ENCODE measurements around the gene ETV7.

The ETV7 gene

GRCh38 chr6:36327919-36328236 lies 59.6 kb downstream of the ETV7 start:
- Histone ChIP-seq H3K9me3 (ENCODE audit: low read length) (no peaks in the 10 kb centered on the region), H3K4me3 (ENCODE audit: low read length) (no peak overlapping the region), H2AFZ (ENCODE audit: low read depth, low read length) (no peak overlapping the region), H3K36me3 (ENCODE audit: insufficient read depth, low read length) (no peaks in the 10 kb centered on the region), H3K4me1 (ENCODE audit: insufficient read depth, low read length) (peaks cover 37% of the 10 kb centered on the region), H3K27me3 (ENCODE audit: insufficient read depth, low read length) (peaks cover 7% of the 10 kb centered on the region)

GRCh38 chr6:36327226-36327918 lies 60.1 kb downstream of the ETV7 start:
- H3K4me1 ChIP-seq (ENCODE audit: insufficient read depth, low read length), result peaks cover 40% of the 10 kb centered on the region
- H3K9me3 ChIP-seq (ENCODE audit: low read length), result no peaks in the 10 kb centered on the region
- no peak overlapping the region for H3K4me3 ChIP-seq (ENCODE audit: low read length)
- H3K27me3 ChIP-seq (ENCODE audit: insufficient read depth, low read length), result peaks cover 7% of the 10 kb centered on the region
- no peaks in the 10 kb centered on the region for H3K36me3 ChIP-seq (ENCODE audit: insufficient read depth, low read length)
- no peak overlapping the region for H2AFZ ChIP-seq (ENCODE audit: low read depth, low read length)

- Histone ChIP-seq H3K27me3 (ENCODE audit: insufficient read depth, low read length) (no peaks in the 10 kb centered on the region), H3K36me3 (ENCODE audit: insufficient read depth, low read length) (no peaks in the 10 kb centered on the region), H3K9me3 (ENCODE audit: low read length) (no peaks in the 10 kb centered on the region), H2AFZ (ENCODE audit: low read depth, low read length) (no peak overlapping the region), H3K4me1 (ENCODE audit: insufficient read depth, low read length) (peaks cover 40% of the 10 kb centered on the region), H3K4me3 (ENCODE audit: low read length) (no peak overlapping the region)
These were observed 61.0 kb downstream of the ETV7 start for GRCh38 chr6:36326356-36326995.

GRCh38 chr6:36324715-36325114 lies 62.8 kb downstream of the ETV7 start:
- Histone ChIP-seq H3K9me3 (ENCODE audit: low read length) (no peaks in the 10 kb centered on the region), H3K4me1 (ENCODE audit: insufficient read depth, low read length) (peaks cover 40% of the 10 kb centered on the region), H3K36me3 (ENCODE audit: insufficient read depth, low read length) (no peaks in the 10 kb centered on the region), H3K4me3 (ENCODE audit: low read length) (no peak overlapping the region), H3K27me3 (ENCODE audit: insufficient read depth, low read length) (no peaks in the 10 kb centered on the region), H2AFZ (ENCODE audit: low read depth, low read length) (no peak overlapping the region)

- no peak overlapping the region for H2AFZ ChIP-seq (ENCODE audit: low read depth, low read length)
- H3K4me1 ChIP-seq (ENCODE audit: insufficient read depth, low read length), result peaks cover 40% of the 10 kb centered on the region
These were observed 63.3 kb downstream of the ETV7 start for GRCh38 chr6:36324191-36324590.

GRCh38 chr6:36323062-36323461 lies 64.4 kb downstream of the ETV7 start:
- H3K4me3 ChIP-seq (ENCODE audit: low read length), result no peak overlapping the region
- H3K4me1 ChIP-seq (ENCODE audit: insufficient read depth, low read length), result peaks cover 38% of the 10 kb centered on the region
- no peaks in the 10 kb centered on the region for H3K9me3 ChIP-seq (ENCODE audit: low read length)
- H2AFZ ChIP-seq (ENCODE audit: low read depth, low read length), result no peak overlapping the region
- H3K27me3 ChIP-seq (ENCODE audit: insufficient read depth, low read length), result no peaks in the 10 kb centered on the region
- H3K36me3 ChIP-seq (ENCODE audit: insufficient read depth, low read length), result no peaks in the 10 kb centered on the region

More at GRCh38 chr6:36324191-36324590, 63.3 kb downstream of the ETV7 start:
- H3K36me3 ChIP-seq (ENCODE audit: insufficient read depth, low read length), result no peaks in the 10 kb centered on the region
- no peaks in the 10 kb centered on the region for H3K9me3 ChIP-seq (ENCODE audit: low read length)
- H3K4me3 ChIP-seq (ENCODE audit: low read length), result no peak overlapping the region
- H3K27me3 ChIP-seq (ENCODE audit: insufficient read depth, low read length), result no peaks in the 10 kb centered on the region

GRCh38 chr6:36322591-36322990 lies 64.9 kb downstream of the ETV7 start:
- Histone ChIP-seq H3K4me3 (ENCODE audit: low read length) (no peak overlapping the region), H3K4me1 (ENCODE audit: insufficient read depth, low read length) (peaks cover 34% of the 10 kb centered on the region), H3K27me3 (ENCODE audit: insufficient read depth, low read length) (no peaks in the 10 kb centered on the region), H2AFZ (ENCODE audit: low read depth, low read length) (no peak overlapping the region), H3K36me3 (ENCODE audit: insufficient read depth, low read length) (no peaks in the 10 kb centered on the region), H3K9me3 (ENCODE audit: low read length) (no peaks in the 10 kb centered on the region)

GRCh38 chr6:36320475-36320874 lies 67.0 kb downstream of the ETV7 start:
- Histone ChIP-seq H3K9me3 (ENCODE audit: low read length) (no peaks in the 10 kb centered on the region), H2AFZ (ENCODE audit: low read depth, low read length) (no peak overlapping the region), H3K27me3 (ENCODE audit: insufficient read depth, low read length) (no peaks in the 10 kb centered on the region), H3K4me3 (ENCODE audit: low read length) (no peak overlapping the region), H3K4me1 (ENCODE audit: insufficient read depth, low read length) (peaks cover 13% of the 10 kb centered on the region), H3K36me3 (ENCODE audit: insufficient read depth, low read length) (no peaks in the 10 kb centered on the region)

- peaks cover 10% of the 10 kb centered on the region for H3K4me1 ChIP-seq (ENCODE audit: insufficient read depth, low read length)
- H2AFZ ChIP-seq (ENCODE audit: low read depth, low read length), result no peak overlapping the region
- no peaks in the 10 kb centered on the region for H3K27me3 ChIP-seq (ENCODE audit: insufficient read depth, low read length)
- H3K36me3 ChIP-seq (ENCODE audit: insufficient read depth, low read length), result no peaks in the 10 kb centered on the region
- H3K9me3 ChIP-seq (ENCODE audit: low read length), result no peaks in the 10 kb centered on the region
- H3K4me3 ChIP-seq (ENCODE audit: low read length), result no peak overlapping the region
These were observed 67.6 kb downstream of the ETV7 start for GRCh38 chr6:36319821-36320220.

GRCh38 chr6:36319436-36319762 lies 68.1 kb downstream of the ETV7 start:
- H3K4me1 ChIP-seq (ENCODE audit: insufficient read depth, low read length), result peaks cover 10% of the 10 kb centered on the region
- no peaks in the 10 kb centered on the region for H3K9me3 ChIP-seq (ENCODE audit: low read length)
- H3K27me3 ChIP-seq (ENCODE audit: insufficient read depth, low read length), result no peaks in the 10 kb centered on the region
- H2AFZ ChIP-seq (ENCODE audit: low read depth, low read length), result no peak overlapping the region
- H3K36me3 ChIP-seq (ENCODE audit: insufficient read depth, low read length), result no peaks in the 10 kb centered on the region
- no peak overlapping the region for H3K4me3 ChIP-seq (ENCODE audit: low read length)

- H3K9me3 ChIP-seq (ENCODE audit: low read length), result no peaks in the 10 kb centered on the region
- H3K27me3 ChIP-seq (ENCODE audit: insufficient read depth, low read length), result no peaks in the 10 kb centered on the region
- H3K4me3 ChIP-seq (ENCODE audit: low read length), result no peak overlapping the region
- no peak overlapping the region for H2AFZ ChIP-seq (ENCODE audit: low read depth, low read length)
- no peaks in the 10 kb centered on the region for H3K36me3 ChIP-seq (ENCODE audit: insufficient read depth, low read length)
- peaks cover 12% of the 10 kb centered on the region for H3K4me1 ChIP-seq (ENCODE audit: insufficient read depth, low read length)
These were observed 68.6 kb downstream of the ETV7 start for GRCh38 chr6:36318690-36319435.

- H3K9me3 ChIP-seq (ENCODE audit: low read length), result no peaks in the 10 kb centered on the region
- H2AFZ ChIP-seq (ENCODE audit: low read depth, low read length), result no peak overlapping the region
- peaks cover under 1% of the 10 kb centered on the region for H3K27me3 ChIP-seq (ENCODE audit: insufficient read depth, low read length)
- peaks cover 3% of the 10 kb centered on the region for H3K4me1 ChIP-seq (ENCODE audit: insufficient read depth, low read length)
- H3K36me3 ChIP-seq (ENCODE audit: insufficient read depth, low read length), result no peaks in the 10 kb centered on the region
- H3K4me3 ChIP-seq (ENCODE audit: low read length), result no peak overlapping the region
These were observed 69.8 kb downstream of the ETV7 start for GRCh38 chr6:36317623-36318022.
